HG02763 (cell line): Measurements from ENCODE around the gene TBCCD1.

ENCODE experiments used
- ATAC-seq: cut with Tn5 transposase; IDR thresholded peaks from one replicate; pipeline ENCODE4 v1.9.1; 2021; ENCODE audit warnings: mild to moderate bottlenecking, moderate library complexity; ENCODE audit not compliant: unreplicated experiment

The TBCCD1 gene

GRCh38 chr3:186497608-186498007 lies 69.5 kb downstream of the TBCCD1 start:
- no peak for ATAC-seq

GRCh38 chr3:186496635-186497034 lies 70.5 kb downstream of the TBCCD1 start:
- ATAC-seq = no peak
